Activated T-helper 9 cell treated with anti-CD3 and anti-CD28 coated beads, Interleukin-2, amount 50 U/mL, for 16 hours (primary cell): ENCODE results near the gene NRXN3.
"Not testable (repeated sequence)": the region's sequence is repeated elsewhere in the genome, so short reads cannot be mapped to it uniquely, and the experiment has no call there.

Experiments
- DNase-seq: peaks from one replicate; pipeline ENCODE4 v3.0.0-alpha.2; 2020; ENCODE audit warnings: low read depth

NRXN3 gene

GRCh38 chr14:79732911-79733655, 1562.9 kb downstream of the NRXN3 start:
- no peak for DNase-seq

GRCh38 chr14:79734151-79734550, 1564.0 kb downstream of the NRXN3 start:
- no peak for DNase-seq

- DNase-seq = no peak
These were observed 1564.5 kb downstream of the NRXN3 start for GRCh38 chr14:79734656-79735055.

GRCh38 chr14:79735121-79735520, 1564.9 kb downstream of the NRXN3 start:
- DNase-seq = no peak

GRCh38 chr14:79740066-79740601, 1570.0 kb downstream of the NRXN3 start:
- no peak for DNase-seq

GRCh38 chr14:79742142-79742541, 1572.0 kb downstream of the NRXN3 start:
- DNase-seq = no peak

- DNase-seq = no peak
These were observed 1574.9 kb downstream of the NRXN3 start for GRCh38 chr14:79745046-79745445.

GRCh38 chr14:79749065-79749464, 1578.9 kb downstream of the NRXN3 start:
- no peak for DNase-seq

- no peak for DNase-seq
These were observed 1588.8 kb downstream of the NRXN3 start for GRCh38 chr14:79758985-79759384.

- no peak for DNase-seq
These were observed 1594.2 kb downstream of the NRXN3 start for GRCh38 chr14:79764323-79764722.

GRCh38 chr14:79766511-79766910, 1596.3 kb downstream of the NRXN3 start:
- no peak for DNase-seq

- DNase-seq = no peak
These were observed 1597.1 kb downstream of the NRXN3 start for GRCh38 chr14:79767251-79767650.

- not testable (repeated sequence) for DNase-seq
These were observed 1597.5 kb downstream of the NRXN3 start for GRCh38 chr14:79767721-79768120.

- DNase-seq = no peak
These were observed 1611.7 kb downstream of the NRXN3 start for GRCh38 chr14:79781882-79782281.

GRCh38 chr14:79783041-79783440, 1612.9 kb downstream of the NRXN3 start:
- no peak for DNase-seq

- DNase-seq = no peak
These were observed 1616.3 kb downstream of the NRXN3 start for GRCh38 chr14:79786522-79786921.

- no peak for DNase-seq
These were observed 1618.2 kb downstream of the NRXN3 start for GRCh38 chr14:79788346-79788745.

- no peak for DNase-seq
These were observed 1621.0 kb downstream of the NRXN3 start for GRCh38 chr14:79791055-79791732.

- DNase-seq = no peak
These were observed 1631.9 kb downstream of the NRXN3 start for GRCh38 chr14:79802093-79802492.

- DNase-seq = no peak
These were observed 1635.5 kb downstream of the NRXN3 start for GRCh38 chr14:79805636-79806035.

- DNase-seq = no peak
These were observed 1639.9 kb downstream of the NRXN3 start for GRCh38 chr14:79809849-79810612.

GRCh38 chr14:79820866-79821535, 1650.8 kb downstream of the NRXN3 start:
- no peak for DNase-seq
